Measurements from ENCODE around the gene RASD2. TPM values are rescaled to one million over a fixed set of nuclear protein-coding genes. Genes with fewer than 3 reads are reported as not detected.

RASD2 gene
- total RNA-seq, 1 experiment from 2014 or later = 3.1 TPM

- DNase-seq (ENCODE audit: low spot score) (no peak), ATAC-seq (no peak)
- TF ChIP-seq TP53 (CRISPR knock-in tag; IDR thresholded peaks at IDR 0.05) (no peak), ZNF317 (CRISPR knock-in tag; IDR thresholded peaks at IDR 0.05; ENCODE audit: borderline replicate concordance, low read depth) (no peak), EMX1 (CRISPR knock-in tag; IDR thresholded peaks at IDR 0.05) (no peak), TCF7 (CRISPR knock-in tag; IDR thresholded peaks at IDR 0.05; ENCODE audit: low read depth) (no peak), ZNF396 (CRISPR knock-in tag; IDR thresholded peaks at IDR 0.05; ENCODE audit: borderline replicate concordance) (no peak), SP1 (CRISPR knock-in tag; conservative IDR thresholded peaks at IDR 0.05) (no peak), USF1 (CRISPR knock-in tag; IDR thresholded peaks at IDR 0.05) (no peak), ZNF232 (CRISPR knock-in tag; IDR thresholded peaks at IDR 0.05) (no peak), PREB (CRISPR knock-in tag; IDR thresholded peaks at IDR 0.05; ENCODE audit: borderline replicate concordance) (no peak), ATF1 (CRISPR knock-in tag; IDR thresholded peaks at IDR 0.05) (no peak), GRHL2 (CRISPR knock-in tag; IDR thresholded peaks at IDR 0.05; ENCODE audit: insufficient replicate concordance, severe bottlenecking) (no peak), IRF1 (CRISPR knock-in tag; IDR thresholded peaks at IDR 0.05) (no peak)
- Mint-ChIP-seq H3K9me3 (no peaks in the 10 kb centered on the region), H3K27me3 (ENCODE audit: low read depth) (no peaks in the 10 kb centered on the region), H3K36me3 (no peaks in the 10 kb centered on the region), H3K4me3 (no peak overlapping the region), H3K4me1 (no peaks in the 10 kb centered on the region), H3K27ac (no peak overlapping the region)
- POLR2A ChIA-PET = no interaction called here
- CTCF ChIA-PET = interaction anchor here (0.9 kb wide), 1 partner anchor 171 kb away, joined by 4 read pairs; no protein-coding TSS in a partner anchor
These were observed 61.3 kb downstream of the RASD2 start for GRCh38 chr22:35601743-35602615.

Other genes with a start within 250 kb of the RASD2 start
- 23.5 to 25.7 TPM (median 25.4 TPM) in 3 replicates for gene TOM1, start 240.9 kb upstream of the RASD2 start, total RNA-seq (2021)
- 11.1 to 12.1 TPM (median 11.1 TPM) in 3 replicates for gene HMOX1, start 159.7 kb upstream of the RASD2 start, total RNA-seq (2021)
- gene MCM5, start 140.7 kb upstream of the RASD2 start, total RNA-seq (2021) = 229 to 261 TPM (median 229 TPM) in 3 replicates
- gene MB, start 76.5 kb downstream of the RASD2 start, total RNA-seq (2021) = 0.50 to 1.0 TPM (median 0.60 TPM) in 3 replicates
- gene APOL6, start 107.6 kb downstream of the RASD2 start, total RNA-seq (2021) = 0.17 to 0.27 TPM (median 0.21 TPM) in 3 replicates
- not detected in 3 replicates for gene APOL5, start 177.0 kb downstream of the RASD2 start, total RNA-seq (2021)